Measurements from ENCODE around the gene ACAP1.

The ACAP1 gene

GRCh38 chr17:7309628-7310027, 26.7 kb upstream of the ACAP1 start:
- no peak for DNase-seq (ENCODE audit: low spot score)
- POLR2A ChIA-PET (ENCODE audit: low non-redundant PET) = interaction anchor here (0.6 to 0.8 kb wide), 3 partner anchors 40 to 598 kb away, joined by 3 to 7 read pairs (median 4); no protein-coding TSS in a partner anchor
- CTCF ChIA-PET = interaction anchor here (0.6 to 1.3 kb wide), 2 partner anchors 17 to 258 kb away, joined by 3 to 6 read pairs; no protein-coding TSS in a partner anchor
- no peak for TF ChIP-seq CTCF (conservative IDR thresholded peaks at IDR 0.05; ENCODE audit: low read depth)
- peak overlapping the region; percentile 98 for H3K27ac ChIP-seq

- ChIA-PET CTCF (no interaction called here), POLR2A (ENCODE audit: low non-redundant PET) (no interaction called here)
- no peak for TF ChIP-seq CTCF (conservative IDR thresholded peaks at IDR 0.05; ENCODE audit: low read depth)
- DNase-seq (ENCODE audit: low spot score) = no peak
- H3K27ac ChIP-seq = peak overlapping the region; percentile 62
These were observed 25.1 kb upstream of the ACAP1 start for GRCh38 chr17:7311110-7311705.

GRCh38 chr17:7312432-7313087, 23.8 kb upstream of the ACAP1 start:
- CTCF ChIA-PET = interaction anchor here (0.7 kb wide), 1 partner anchor 31 kb away, joined by 5 read pairs; the partner anchor contains the start of gene SLC2A4
- no peak for DNase-seq (ENCODE audit: low spot score)
- TF ChIP-seq CTCF (conservative IDR thresholded peaks at IDR 0.05; ENCODE audit: low read depth) = no peak
- POLR2A ChIA-PET (ENCODE audit: low non-redundant PET) = interaction anchor here (0.7 kb wide), 1 partner anchor 31 kb away, joined by 3 read pairs; the partner anchor contains the start of gene SLC2A4
- H3K27ac ChIP-seq = peak overlapping the region; percentile 62

- peak; percentile 27 for DNase-seq (ENCODE audit: low spot score)
- peak overlapping the region; percentile 62 for H3K27ac ChIP-seq
- ChIA-PET POLR2A (ENCODE audit: low non-redundant PET) (no interaction called here), CTCF (interaction anchor here (0.5 to 1.8 kb wide), 4 partner anchors 17 to 38 kb away, joined by 3 to 5 read pairs (median 4); partner anchors contain the start of gene SLC2A4)
- TF ChIP-seq CTCF (conservative IDR thresholded peaks at IDR 0.05; ENCODE audit: low read depth) = no peak
These were observed 23.0 kb upstream of the ACAP1 start for GRCh38 chr17:7313088-7313889.

- no peak for TF ChIP-seq CTCF (conservative IDR thresholded peaks at IDR 0.05; ENCODE audit: low read depth)
- POLR2A ChIA-PET (ENCODE audit: low non-redundant PET) = no interaction called here
- CTCF ChIA-PET = interaction anchor here (0.5 to 1.8 kb wide), 3 partner anchors 16 to 37 kb away, joined by 3 to 5 read pairs (median 4); no protein-coding TSS in a partner anchor
- no peak for DNase-seq (ENCODE audit: low spot score)
- peak overlapping the region; percentile 93 for H3K27ac ChIP-seq
These were observed 22.2 kb upstream of the ACAP1 start for GRCh38 chr17:7313890-7314718.
